ENCODE data around the gene TBK1. TPM values are rescaled to one million over a fixed set of nuclear protein-coding genes. Genes with fewer than 3 reads are reported as not detected.
A peak's percentile ranks its signal among the peaks of the same experiment; 100 is the strongest.

The TBK1 gene
- total RNA-seq, 1 donor: 36.2 TPM

GRCh38 chr12:64510667-64511066, 58.7 kb downstream of the TBK1 start:
- H3K4me2 ChIP-seq (ENCODE audit: insufficient read depth, low read length): no peak overlapping the region
- no peak for DNase-seq (ENCODE audit: insufficient read length, low spot score, missing footprints)
- no peaks in the 10 kb centered on the region for H3K9me3 ChIP-seq (ENCODE audit: low read depth, low read length)
- H4K20me1 ChIP-seq (ENCODE audit: insufficient read depth, low read length): no peaks in the 10 kb centered on the region
- no peaks in the 10 kb centered on the region for H3K27me3 ChIP-seq (ENCODE audit: insufficient read depth, low read length)
- no peaks in the 10 kb centered on the region for H3K79me2 ChIP-seq (ENCODE audit: insufficient read depth, low read length)
- no peak for TF ChIP-seq CTCF (IDR thresholded peaks at IDR 0.05; ENCODE audit: extremely low read depth, low read depth, low read length)
- no peak overlapping the region for H3K27ac ChIP-seq (ENCODE audit: low read depth, low read length)
- no peaks in the 10 kb centered on the region for H3K4me1 ChIP-seq (ENCODE audit: insufficient read depth, low read length)
- no peak overlapping the region for H3K4me3 ChIP-seq (ENCODE audit: insufficient read depth, low read length)
- no peaks in the 10 kb centered on the region for H3K36me3 ChIP-seq (ENCODE audit: insufficient read depth, low read length)
- H2AFZ ChIP-seq (ENCODE audit: low read length): no peak overlapping the region

- Histone ChIP-seq H3K4me2 (ENCODE audit: insufficient read depth, low read length) (no peak overlapping the region), H3K4me3 (ENCODE audit: insufficient read depth, low read length) (no peak overlapping the region), H3K27me3 (ENCODE audit: insufficient read depth, low read length) (no peaks in the 10 kb centered on the region), H3K9me3 (ENCODE audit: low read depth, low read length) (no peaks in the 10 kb centered on the region), H3K36me3 (ENCODE audit: insufficient read depth, low read length) (no peaks in the 10 kb centered on the region), H3K79me2 (ENCODE audit: insufficient read depth, low read length) (no peaks in the 10 kb centered on the region), H2AFZ (ENCODE audit: low read length) (no peak overlapping the region), H3K27ac (ENCODE audit: low read depth, low read length) (no peak overlapping the region), H3K4me1 (ENCODE audit: insufficient read depth, low read length) (peaks cover 17% of the 10 kb centered on the region), H4K20me1 (ENCODE audit: insufficient read depth, low read length) (no peaks in the 10 kb centered on the region)
- no peak for TF ChIP-seq CTCF (IDR thresholded peaks at IDR 0.05; ENCODE audit: extremely low read depth, low read depth, low read length)
- no peak for DNase-seq (ENCODE audit: insufficient read length, low spot score, missing footprints)
Observed at GRCh38 chr12:64518396-64518795, 66.5 kb downstream of the TBK1 start.

GRCh38 chr12:64521833-64522232, 69.9 kb downstream of the TBK1 start:
- Histone ChIP-seq H3K4me2 (ENCODE audit: insufficient read depth, low read length) (peak overlapping the region; percentile 59), H3K27me3 (ENCODE audit: insufficient read depth, low read length) (no peaks in the 10 kb centered on the region), H3K4me1 (ENCODE audit: insufficient read depth, low read length) (peaks cover 21% of the 10 kb centered on the region), H4K20me1 (ENCODE audit: insufficient read depth, low read length) (no peaks in the 10 kb centered on the region), H3K4me3 (ENCODE audit: insufficient read depth, low read length) (no peak overlapping the region), H3K79me2 (ENCODE audit: insufficient read depth, low read length) (no peaks in the 10 kb centered on the region), H3K36me3 (ENCODE audit: insufficient read depth, low read length) (no peaks in the 10 kb centered on the region), H2AFZ (ENCODE audit: low read length) (peak overlapping the region; percentile 52), H3K9me3 (ENCODE audit: low read depth, low read length) (no peaks in the 10 kb centered on the region), H3K27ac (ENCODE audit: low read depth, low read length) (peak overlapping the region; percentile 74)
- DNase-seq (ENCODE audit: insufficient read length, low spot score, missing footprints): no peak
- TF ChIP-seq CTCF (IDR thresholded peaks at IDR 0.05; ENCODE audit: extremely low read depth, low read depth, low read length): no peak

GRCh38 chr12:64522316-64522715, 70.4 kb downstream of the TBK1 start:
- no peaks in the 10 kb centered on the region for H4K20me1 ChIP-seq (ENCODE audit: insufficient read depth, low read length)
- H3K27ac ChIP-seq (ENCODE audit: low read depth, low read length): peak overlapping the region; percentile 74
- H3K79me2 ChIP-seq (ENCODE audit: insufficient read depth, low read length): no peaks in the 10 kb centered on the region
- no peaks in the 10 kb centered on the region for H3K9me3 ChIP-seq (ENCODE audit: low read depth, low read length)
- H3K4me3 ChIP-seq (ENCODE audit: insufficient read depth, low read length): peak overlapping the region; percentile 20
- H3K27me3 ChIP-seq (ENCODE audit: insufficient read depth, low read length): no peaks in the 10 kb centered on the region
- peaks cover 21% of the 10 kb centered on the region for H3K4me1 ChIP-seq (ENCODE audit: insufficient read depth, low read length)
- no peak for TF ChIP-seq CTCF (IDR thresholded peaks at IDR 0.05; ENCODE audit: extremely low read depth, low read depth, low read length)
- peak overlapping the region; percentile 59 for H3K4me2 ChIP-seq (ENCODE audit: insufficient read depth, low read length)
- peak overlapping the region; percentile 52 for H2AFZ ChIP-seq (ENCODE audit: low read length)
- H3K36me3 ChIP-seq (ENCODE audit: insufficient read depth, low read length): no peaks in the 10 kb centered on the region
- no peak for DNase-seq (ENCODE audit: insufficient read length, low spot score, missing footprints)

Data from osteoblast (primary cell).